Naive B cell (primary cell): ENCODE data around the gene GPBAR1. TPM values are rescaled to one million over a fixed set of nuclear protein-coding genes. Genes with fewer than 3 reads are reported as not detected.
A peak's percentile ranks its signal among the peaks of the same experiment; 100 is the strongest.
"Not testable (repeated sequence)": the region's sequence is repeated elsewhere in the genome, so short reads cannot be mapped to it uniquely, and the experiment has no call there.

ENCODE experiments used
- ATAC-seq, 2 donors: fragments of 150-1000 bp; cut with Tn5 transposase; 2 replicates each; pipeline ENCODE4 v1.10.0; 2021; ENCODE audit warnings: low read depth in 2 of 2, mild to moderate bottlenecking in 2 of 2, moderate library complexity in 2 of 2
- DNase-seq: peaks from one replicate; pipeline ENCODE4 v3.0.0; 2022
- H3K27ac Mint-ChIP-seq, 6 donors: one replicate each; pipeline ENCODE4 v1.8.0; 2020 to 2022; ENCODE audit warnings: mild to moderate bottlenecking in 6 of 6, mixed read lengths in 6 of 6, moderate library complexity in 5 of 6, inconsistent platforms in 2 of 6
- H3K27me3 Mint-ChIP-seq, 3 donors: one replicate each; pipeline ENCODE4 v1.8.0; 2021 to 2022; ENCODE audit warnings: mixed read lengths in 3 of 3, mild to moderate bottlenecking in 1 of 3
- H3K36me3 Mint-ChIP-seq, 2 donors: one replicate each; pipeline ENCODE4 v1.8.0; 2020 to 2022; ENCODE audit warnings: mixed read lengths in 2 of 2, inconsistent platforms in 1 of 2, mild to moderate bottlenecking in 1 of 2
- H3K4me1 Mint-ChIP-seq, 3 donors: one replicate each; pipeline ENCODE4 v1.8.0; 2020 to 2022; ENCODE audit warnings: mixed read lengths in 3 of 3, inconsistent platforms in 1 of 3, mild to moderate bottlenecking in 1 of 3, moderate library complexity in 1 of 3
- H3K4me3 Mint-ChIP-seq, 8 donors: one replicate each; pipeline ENCODE4 v1.8.0; 2020 to 2022; ENCODE audit warnings: mild to moderate bottlenecking in 8 of 8, mixed read lengths in 8 of 8, moderate library complexity in 8 of 8, inconsistent platforms in 2 of 8
- H3K9me3 Mint-ChIP-seq, 7 donors: one replicate each; pipeline ENCODE4 v1.8.0; 2020 to 2022; ENCODE audit warnings: mixed read lengths in 7 of 7, mild to moderate bottlenecking in 5 of 7, inconsistent platforms in 2 of 7, moderate library complexity in 1 of 7
- polyA plus RNA-seq, 6 donors: library from polyadenylated mRNA; unstranded; fragments of 300-500 nt; fragmentation: Illumina TruSeq; gene quantifications; one replicate each; pipeline ENCODE4 v1.2.3, GENCODE V29; 2021; ENCODE audit warnings: low read depth in 6 of 6

The GPBAR1 gene
- polyA plus RNA-seq, 6 donors from 2014 or later: 0.18 to 1.8 (median 0.33) TPM; not detected in 1

DNA sequence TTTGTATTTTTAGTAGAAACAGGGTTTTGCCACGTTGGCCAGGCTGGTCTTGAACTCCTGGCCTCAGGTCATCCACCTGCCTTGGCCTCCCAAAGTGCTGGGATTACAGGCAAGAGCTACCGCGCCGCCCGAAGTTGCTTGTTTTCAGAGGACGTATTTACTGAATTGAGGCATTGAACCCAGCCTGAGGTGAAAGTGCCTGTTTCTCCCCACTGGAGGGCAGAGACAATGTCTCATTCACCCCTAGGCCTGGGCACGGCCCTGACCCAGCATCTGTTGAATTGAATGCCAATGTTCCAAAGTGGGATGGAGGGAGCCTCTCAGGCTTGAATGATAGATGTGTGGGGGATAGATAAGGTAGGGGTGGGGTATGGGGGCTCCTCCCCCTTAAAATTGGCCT, 36.0 kb downstream of the GPBAR1 start:
- Mint-ChIP-seq H3K36me3 (no peaks in the 10 kb centered on the region), H3K9me3 (no peaks in the 10 kb centered on the region), H3K4me3 (no peak overlapping the region), H3K4me1 (peaks cover 28 to 36% (median 33%) of the 10 kb centered on the region in 3 donors), H3K27ac (peak overlapping the region in 1 of 6 donors; percentile 56), H3K27me3 (no peaks in the 10 kb centered on the region)
- no peak for DNase-seq
- no peak for ATAC-seq

DNA sequence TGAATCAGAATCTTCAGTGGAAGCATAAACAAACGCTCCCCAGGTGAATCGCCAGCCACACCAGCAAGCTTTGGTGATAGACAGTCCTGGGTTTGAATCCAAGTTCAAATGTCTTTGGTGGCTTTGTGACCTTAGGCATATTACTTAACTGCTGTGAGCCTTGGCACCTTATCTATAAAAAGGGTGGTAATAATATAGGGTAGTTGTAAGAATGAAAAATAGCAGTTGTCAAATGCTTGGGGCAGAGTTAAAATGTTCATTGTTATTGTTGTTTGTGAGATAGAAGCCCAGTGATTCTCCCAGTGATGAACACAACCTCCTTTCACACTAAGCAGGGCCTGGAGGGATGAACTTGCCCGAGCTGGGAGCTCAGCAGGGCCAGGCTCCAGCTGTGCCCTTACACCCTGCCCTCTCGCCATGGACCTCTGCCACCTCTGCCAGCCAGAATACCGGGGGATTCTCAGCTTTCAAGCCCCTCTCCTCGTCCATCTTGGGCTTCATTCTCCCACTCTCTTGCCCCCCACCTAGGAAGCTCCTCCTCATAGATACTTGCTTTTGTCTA, 37.6 kb downstream of the GPBAR1 start:
- peak overlapping the region in 1 of 6 donors; percentile 91 for H3K27ac Mint-ChIP-seq
- H3K27me3 Mint-ChIP-seq: no peaks in the 10 kb centered on the region
- ATAC-seq (no peak), DNase-seq (no peak)
- H3K36me3 Mint-ChIP-seq: no peaks in the 10 kb centered on the region
- H3K9me3 Mint-ChIP-seq: no peaks in the 10 kb centered on the region
- H3K4me1 Mint-ChIP-seq: peaks cover 23 to 26% (median 23%) of the 10 kb centered on the region in 3 donors
- H3K4me3 Mint-ChIP-seq: no peak overlapping the region

DNA sequence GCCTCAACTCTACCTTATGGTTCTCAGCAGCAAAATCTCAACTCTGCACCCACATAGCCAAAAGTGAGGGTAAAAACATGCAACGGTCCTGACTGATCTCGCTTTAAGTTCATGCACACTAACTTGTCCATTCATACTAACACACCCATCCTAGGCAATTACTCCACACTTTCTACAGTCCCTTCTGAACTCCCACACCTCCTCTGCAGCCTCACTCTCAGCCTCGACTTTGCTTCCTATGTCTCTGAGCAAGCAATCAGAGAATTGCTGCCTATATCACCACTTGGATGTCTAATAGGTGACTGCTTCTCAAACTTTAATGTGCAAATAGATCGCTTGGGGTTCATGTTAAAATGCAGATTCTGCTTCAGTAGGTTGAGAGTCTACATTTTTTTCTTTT, 39.3 kb downstream of the GPBAR1 start:
- no peaks in the 10 kb centered on the region for H3K9me3 Mint-ChIP-seq
- peaks cover 10 to 12% (median 10%) of the 10 kb centered on the region in 3 donors for H3K4me1 Mint-ChIP-seq
- no peaks in the 10 kb centered on the region for H3K27me3 Mint-ChIP-seq
- no peaks in the 10 kb centered on the region for H3K36me3 Mint-ChIP-seq
- H3K27ac Mint-ChIP-seq: peak overlapping the region in 1 of 6 donors; percentile 62
- no peak for ATAC-seq
- no peak overlapping the region for H3K4me3 Mint-ChIP-seq
- no peak for DNase-seq

DNA sequence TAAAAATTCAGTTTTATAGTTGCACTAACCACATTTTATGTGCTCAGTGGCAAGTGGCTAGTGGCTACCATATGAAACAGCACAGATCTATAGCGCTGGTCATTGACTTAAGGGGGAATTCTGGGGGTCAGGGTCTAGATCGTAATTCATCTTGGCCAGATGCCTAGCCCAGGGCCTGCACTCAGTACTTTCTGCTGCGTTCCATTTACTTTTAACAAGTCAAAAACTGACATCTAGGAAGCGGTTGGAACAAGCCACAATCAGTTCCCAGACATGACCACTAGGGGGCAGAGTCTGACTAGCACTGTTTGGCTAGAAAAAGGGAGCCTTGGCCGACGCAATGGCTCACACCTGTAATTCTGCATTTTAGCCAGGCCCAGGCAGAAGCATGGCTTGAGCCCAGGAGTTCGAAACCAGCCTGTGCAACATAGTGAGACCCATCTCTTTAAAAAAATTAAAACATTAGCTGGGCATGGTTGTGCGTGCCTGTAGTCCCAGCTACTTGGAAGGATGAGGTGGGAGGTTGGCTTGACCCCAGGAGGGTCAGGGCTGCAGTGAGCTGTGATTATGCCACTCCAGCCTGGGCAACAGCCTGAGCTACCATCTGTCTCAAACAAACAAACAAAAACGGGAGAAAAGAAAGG, 40.5 kb downstream of the GPBAR1 start:
- Mint-ChIP-seq H3K27me3 (no peaks in the 10 kb centered on the region), H3K36me3 (no peaks in the 10 kb centered on the region), H3K4me1 (peaks cover 7 to 12% (median 7%) of the 10 kb centered on the region in 3 donors), H3K27ac (peak overlapping the region in 5 of 6 donors; percentile 47 to 90 (median 59)), H3K4me3 (peak overlapping the region in 1 of 8 donors; percentile 12), H3K9me3 (no peaks in the 10 kb centered on the region)
- DNase-seq (peak; percentile 81), ATAC-seq (peak; percentile 97 to 98)

DNA sequence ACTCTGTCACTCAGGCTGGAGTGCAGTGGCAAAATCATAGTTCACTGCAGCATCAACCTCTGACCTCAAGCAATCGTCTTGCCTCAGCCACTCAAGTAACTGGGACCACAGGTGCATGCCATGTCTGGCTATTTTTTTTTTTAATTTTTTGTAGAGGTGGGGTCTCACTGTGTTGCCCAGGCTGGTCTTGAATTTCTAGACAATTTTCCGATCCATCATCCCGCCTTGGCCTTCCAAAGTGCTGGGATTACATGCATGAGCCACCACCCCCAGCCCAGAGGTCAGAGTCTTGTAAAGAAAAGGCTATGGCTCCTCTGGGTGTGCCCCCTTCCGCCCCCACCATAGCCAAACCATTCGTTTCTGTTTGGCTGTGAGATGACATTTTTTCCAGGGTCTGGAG, 44.6 kb downstream of the GPBAR1 start:
- H3K4me1 Mint-ChIP-seq: peaks cover 7 to 13% (median 7%) of the 10 kb centered on the region in 3 donors
- H3K9me3 Mint-ChIP-seq: no peaks in the 10 kb centered on the region
- H3K4me3 Mint-ChIP-seq: no peak overlapping the region
- H3K36me3 Mint-ChIP-seq: no peaks in the 10 kb centered on the region
- DNase-seq: no peak
- H3K27ac Mint-ChIP-seq: no peak overlapping the region
- ATAC-seq: no peak
- H3K27me3 Mint-ChIP-seq: no peaks in the 10 kb centered on the region

DNA sequence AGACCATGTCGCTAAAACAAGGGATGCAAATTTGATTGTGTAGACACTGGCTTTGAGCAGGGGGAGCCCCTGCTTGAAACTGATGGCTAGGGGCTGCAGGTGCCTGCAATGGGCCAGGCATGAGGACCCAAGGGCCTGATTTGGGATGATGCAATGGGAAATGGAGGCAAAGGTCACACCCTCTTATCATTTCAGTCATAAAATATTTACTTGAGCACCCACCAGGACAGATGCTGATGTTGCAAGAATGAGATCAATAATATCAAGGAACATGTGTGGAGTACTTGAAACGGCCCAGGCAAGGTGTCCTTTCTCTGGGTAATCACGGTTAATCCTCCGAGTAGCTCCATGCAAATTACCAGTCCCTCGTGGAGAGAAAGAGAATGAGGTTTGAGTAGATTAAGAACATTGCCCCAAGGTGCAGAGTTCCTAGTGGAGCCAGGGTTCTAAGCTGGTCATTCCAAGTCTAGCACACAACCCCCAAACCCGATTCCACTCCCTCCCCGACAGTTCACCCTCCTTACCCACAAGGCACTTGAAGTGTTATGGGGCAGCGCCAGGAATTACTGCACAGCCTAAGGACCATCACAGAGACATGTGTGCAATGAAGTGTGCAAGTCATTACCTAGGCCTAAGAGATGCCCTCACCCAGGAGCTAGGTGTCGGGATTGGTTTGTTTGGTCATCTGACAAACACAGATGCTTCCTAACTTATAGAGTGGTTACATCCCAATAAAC, 45.5 kb downstream of the GPBAR1 start:
- peaks cover 3 to 10% (median 4%) of the 10 kb centered on the region in 3 donors for H3K4me1 Mint-ChIP-seq
- ATAC-seq: no peak
- no peak overlapping the region for H3K27ac Mint-ChIP-seq
- H3K36me3 Mint-ChIP-seq: no peaks in the 10 kb centered on the region
- no peak overlapping the region for H3K4me3 Mint-ChIP-seq
- H3K9me3 Mint-ChIP-seq: no peaks in the 10 kb centered on the region
- no peak for DNase-seq
- H3K27me3 Mint-ChIP-seq: no peaks in the 10 kb centered on the region

DNA sequence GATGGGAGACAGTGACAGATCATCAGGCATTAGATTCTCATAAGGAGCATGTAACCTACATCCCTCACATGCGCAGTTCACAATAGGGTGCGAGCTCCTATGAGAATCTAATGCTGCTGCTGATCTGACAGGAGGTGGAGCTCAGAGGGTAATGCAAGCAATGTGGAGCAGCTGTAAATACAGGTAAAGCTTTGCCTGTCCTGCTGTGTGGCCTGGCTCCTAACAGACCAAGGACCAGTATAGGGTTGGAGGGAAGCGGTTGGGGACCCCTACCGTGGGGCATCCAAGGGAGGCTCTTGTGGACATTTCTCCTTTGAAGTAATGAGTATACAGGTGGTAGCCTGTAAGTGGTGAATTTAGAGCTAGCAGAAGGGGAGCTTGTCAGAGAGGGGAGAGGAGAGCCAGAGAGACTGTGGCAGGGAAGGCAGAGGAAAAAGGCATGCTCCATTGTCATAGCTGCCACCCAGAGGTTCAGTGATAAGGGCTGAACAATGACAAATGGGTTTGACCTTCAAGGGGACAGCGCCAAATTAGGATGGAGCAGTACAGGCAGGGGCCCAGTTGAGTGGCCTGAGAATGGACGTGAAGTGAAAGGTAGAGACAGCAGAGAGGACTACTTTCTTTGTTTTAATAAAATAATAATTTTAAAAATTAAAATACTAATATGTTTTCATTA, 46.7 kb downstream of the GPBAR1 start:
- H3K27me3 Mint-ChIP-seq: no peaks in the 10 kb centered on the region
- ATAC-seq (no peak), DNase-seq (no peak)
- H3K9me3 Mint-ChIP-seq: no peaks in the 10 kb centered on the region
- no peak overlapping the region for H3K27ac Mint-ChIP-seq
- H3K36me3 Mint-ChIP-seq: no peaks in the 10 kb centered on the region
- no peak overlapping the region for H3K4me3 Mint-ChIP-seq
- peaks cover 0 to 4% (median 0%) of the 10 kb centered on the region in 3 donors for H3K4me1 Mint-ChIP-seq

DNA sequence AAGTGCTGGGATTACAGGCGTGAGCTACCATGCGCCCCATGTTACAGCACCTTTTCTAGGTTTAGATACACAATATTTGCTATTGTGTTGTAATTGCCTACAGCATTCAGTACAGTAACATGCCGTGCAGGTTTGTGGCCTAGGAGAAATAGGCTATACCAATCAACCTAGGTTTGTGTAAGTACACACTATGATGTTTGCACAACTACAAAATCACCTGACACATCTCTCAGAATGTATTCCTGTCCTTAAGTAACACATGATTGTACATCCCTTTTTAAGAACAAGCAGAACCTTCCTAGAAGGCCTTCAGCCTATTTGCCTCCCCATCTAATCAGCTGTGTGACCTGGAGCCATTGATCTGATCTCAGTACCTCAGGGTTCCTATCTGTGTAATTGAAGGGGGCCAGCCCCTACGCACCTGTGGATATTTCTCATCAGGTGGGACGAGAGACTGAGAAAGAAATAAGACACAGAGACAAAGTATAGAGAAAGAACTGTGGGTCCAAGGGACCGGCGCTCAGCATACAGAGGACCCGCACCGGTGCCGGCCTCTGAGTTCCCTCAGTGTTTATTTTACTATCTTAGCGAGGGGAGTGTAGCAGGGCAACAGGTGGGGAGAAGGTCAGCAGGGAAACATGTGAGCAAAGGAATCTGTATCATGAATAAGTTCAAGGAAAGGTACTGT, 50.2 kb downstream of the GPBAR1 start:
- Mint-ChIP-seq H3K4me1 (peaks cover 0 to 4% (median 0%) of the 10 kb centered on the region in 3 donors), H3K27ac (no peak overlapping the region), H3K9me3 (no peaks in the 10 kb centered on the region), H3K27me3 (no peaks in the 10 kb centered on the region), H3K36me3 (no peaks in the 10 kb centered on the region), H3K4me3 (peak overlapping the region in 1 of 8 donors; percentile 2)
- no peak for ATAC-seq
- no peak for DNase-seq

DNA sequence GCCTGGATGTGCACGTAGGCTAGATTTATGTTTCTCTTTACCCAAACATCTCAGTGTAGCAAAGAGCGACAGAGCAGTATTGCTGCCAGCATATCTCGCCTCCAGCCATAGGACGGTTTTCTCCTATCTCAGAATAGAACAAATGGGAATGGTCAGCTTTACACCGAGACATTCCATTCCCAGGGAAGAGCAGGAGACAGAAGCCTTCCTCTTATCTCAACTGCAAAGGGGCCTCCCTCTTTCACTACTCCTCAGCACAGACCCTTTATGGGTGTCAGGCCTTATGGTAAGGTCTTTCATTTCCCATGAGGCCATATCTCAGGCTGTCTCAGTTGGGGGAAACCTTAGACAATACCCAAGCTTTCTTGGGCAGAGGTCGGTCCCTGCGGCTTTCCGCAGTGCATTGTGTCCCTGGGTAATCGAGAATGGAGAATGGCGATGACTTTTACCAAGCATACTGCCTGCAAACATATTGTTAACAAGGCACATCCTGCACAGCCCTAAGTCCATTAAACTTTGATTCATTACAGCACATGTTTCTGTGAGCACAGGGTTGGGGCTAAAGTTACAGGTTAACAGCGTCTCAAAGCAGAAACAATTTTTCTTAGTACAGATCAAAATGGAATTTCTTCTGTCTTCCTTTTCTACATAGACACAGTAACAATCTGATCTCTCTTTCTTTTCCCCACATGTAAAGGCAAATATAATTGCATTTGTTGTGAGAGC, 50.9 kb downstream of the GPBAR1 start:
- H3K4me1 Mint-ChIP-seq, H3K27ac Mint-ChIP-seq, H3K4me3 Mint-ChIP-seq, H3K9me3 Mint-ChIP-seq, ATAC-seq, H3K27me3 Mint-ChIP-seq, DNase-seq, H3K36me3 Mint-ChIP-seq: not testable (repeated sequence)

DNA sequence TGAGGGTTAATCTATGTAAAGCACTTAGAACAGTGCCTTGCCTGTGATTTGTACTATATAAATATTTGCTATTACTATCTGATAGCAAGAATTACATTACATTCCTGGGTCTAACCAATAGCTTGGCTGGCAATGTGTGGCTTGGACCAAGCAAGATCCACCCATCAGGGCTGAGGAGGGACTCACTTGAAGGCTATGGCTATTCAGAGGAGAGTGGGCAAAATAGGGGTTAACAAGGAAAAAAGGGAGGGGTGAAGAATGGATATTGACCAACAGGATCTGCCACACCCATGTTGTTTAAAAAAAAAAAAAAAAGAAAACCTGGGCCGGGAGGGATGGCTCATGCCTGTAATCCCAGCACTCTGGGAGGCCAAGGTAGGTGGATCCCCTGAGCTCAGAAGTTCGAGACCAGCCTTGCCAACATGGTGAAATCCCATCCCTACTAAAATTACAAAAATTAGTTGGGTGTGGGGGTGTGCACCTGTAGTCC, 51.5 kb downstream of the GPBAR1 start:
- Mint-ChIP-seq H3K27me3 (no peaks in the 10 kb centered on the region), H3K4me1 (peaks cover 4 to 10% (median 6%) of the 10 kb centered on the region in 3 donors), H3K27ac (peak overlapping the region in 1 of 6 donors; percentile 33), H3K4me3 (no peak overlapping the region), H3K9me3 (no peaks in the 10 kb centered on the region), H3K36me3 (no peaks in the 10 kb centered on the region)
- no peak for DNase-seq
- no peak for ATAC-seq

DNA sequence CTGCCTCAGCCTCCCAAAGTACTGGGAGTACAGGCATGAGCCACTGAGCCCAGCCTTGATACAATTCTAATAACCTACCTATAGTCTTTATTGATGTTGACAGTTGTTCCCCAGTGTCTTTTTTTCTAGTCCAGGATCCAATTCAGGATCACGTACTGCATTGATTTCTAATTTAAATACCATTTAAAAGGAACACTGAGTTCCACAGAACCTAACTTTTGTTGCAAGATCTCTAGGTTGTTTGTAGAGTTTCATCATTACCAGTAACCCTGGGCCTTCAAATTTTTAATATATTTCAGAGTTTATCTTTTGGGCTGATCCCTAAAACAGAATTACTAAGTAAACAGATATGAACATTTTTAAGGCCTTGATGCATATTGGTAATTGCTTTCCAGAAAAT, 52.5 kb downstream of the GPBAR1 start:
- DNase-seq (no peak), ATAC-seq (no peak)
- Mint-ChIP-seq H3K4me1 (peaks cover 4 to 10% (median 6%) of the 10 kb centered on the region in 3 donors), H3K4me3 (no peak overlapping the region), H3K36me3 (no peaks in the 10 kb centered on the region), H3K27ac (peak overlapping the region in 1 of 6 donors; percentile 80), H3K27me3 (no peaks in the 10 kb centered on the region), H3K9me3 (no peaks in the 10 kb centered on the region)
